ENCODE measurements around the gene SP1. TPM values are rescaled to one million over a fixed set of nuclear protein-coding genes. Genes with fewer than 3 reads are reported as not detected.
"Not testable (repeated sequence)": the region's sequence is repeated elsewhere in the genome, so short reads cannot be mapped to it uniquely, and the experiment has no call there.

Gene SP1
- polyA plus RNA-seq, 4 donors: 76.7 to 82.3 (median 79.3) TPM

- no peak for DNase-seq (ENCODE audit: low read depth in 4 of 4, low spot score in 3 of 4)
These were observed 24.9 kb upstream of the SP1 start for GRCh38 chr12:53355121-53355520.

- no peak for DNase-seq (ENCODE audit: low read depth in 4 of 4, low spot score in 3 of 4)
These were observed 21.0 kb upstream of the SP1 start for GRCh38 chr12:53358836-53359419.

GRCh38 chr12:53361638-53362037 is 18.3 kb upstream of the SP1 start:
- DNase-seq (ENCODE audit: low read depth in 4 of 4, low spot score in 3 of 4): not testable (repeated sequence)

- no peak for DNase-seq (ENCODE audit: low read depth in 4 of 4, low spot score in 3 of 4)
These were observed 14.6 kb upstream of the SP1 start for GRCh38 chr12:53365245-53365904.

- DNase-seq (ENCODE audit: low read depth in 4 of 4, low spot score in 3 of 4): not testable (repeated sequence)
These were observed 6.3 kb upstream of the SP1 start for GRCh38 chr12:53373554-53374133.

GRCh38 chr12:53374277-53374676 is 5.7 kb upstream of the SP1 start:
- not testable (repeated sequence) for DNase-seq (ENCODE audit: low read depth in 4 of 4, low spot score in 3 of 4)

- no peak for DNase-seq (ENCODE audit: low read depth in 4 of 4, low spot score in 3 of 4)
These were observed 3.2 kb upstream of the SP1 start for GRCh38 chr12:53376747-53377146.

- DNase-seq (ENCODE audit: low read depth in 4 of 4, low spot score in 3 of 4): no peak
These were observed 1.8 kb upstream of the SP1 start for GRCh38 chr12:53378222-53378621.

- peak in 1 of 4 donors; percentile 50 for DNase-seq (ENCODE audit: low read depth in 4 of 4, low spot score in 3 of 4)
These were observed 1.1 kb upstream of the SP1 start for GRCh38 chr12:53378724-53379388.

GRCh38 chr12:53379389-53380103 is 430 bp upstream of the SP1 start:
- DNase-seq (ENCODE audit: low read depth in 4 of 4, low spot score in 3 of 4): peak; percentile 100

GRCh38 chr12:53380794-53381730 is 1.1 kb downstream of the SP1 start:
- DNase-seq (ENCODE audit: low read depth in 4 of 4, low spot score in 3 of 4): no peak

- DNase-seq (ENCODE audit: low read depth in 4 of 4, low spot score in 3 of 4): no peak
These were observed 2.0 kb downstream of the SP1 start for GRCh38 chr12:53381731-53382630.

GRCh38 chr12:53383258-53383657 is 3.3 kb downstream of the SP1 start:
- no peak for DNase-seq (ENCODE audit: low read depth in 4 of 4, low spot score in 3 of 4)

GRCh38 chr12:53386381-53386780 is 6.4 kb downstream of the SP1 start:
- DNase-seq (ENCODE audit: low read depth in 4 of 4, low spot score in 3 of 4): not testable (repeated sequence)

- no peak for DNase-seq (ENCODE audit: low read depth in 4 of 4, low spot score in 3 of 4)
These were observed 9.0 kb downstream of the SP1 start for GRCh38 chr12:53388932-53389331.

- no peak for DNase-seq (ENCODE audit: low read depth in 4 of 4, low spot score in 3 of 4)
These were observed 9.7 kb downstream of the SP1 start for GRCh38 chr12:53389702-53390101.

- no peak for DNase-seq (ENCODE audit: low read depth in 4 of 4, low spot score in 3 of 4)
These were observed 11.7 kb downstream of the SP1 start for GRCh38 chr12:53391724-53392123.

- no peak for DNase-seq (ENCODE audit: low read depth in 4 of 4, low spot score in 3 of 4)
These were observed 19.9 kb downstream of the SP1 start for GRCh38 chr12:53399896-53400295.

- DNase-seq (ENCODE audit: low read depth in 4 of 4, low spot score in 3 of 4): not testable (repeated sequence)
These were observed 22.4 kb downstream of the SP1 start for GRCh38 chr12:53402351-53402750.

Data from left renal pelvis (tissue), 4 donors.